ENCODE data around the gene TMEM150B.

DNA sequence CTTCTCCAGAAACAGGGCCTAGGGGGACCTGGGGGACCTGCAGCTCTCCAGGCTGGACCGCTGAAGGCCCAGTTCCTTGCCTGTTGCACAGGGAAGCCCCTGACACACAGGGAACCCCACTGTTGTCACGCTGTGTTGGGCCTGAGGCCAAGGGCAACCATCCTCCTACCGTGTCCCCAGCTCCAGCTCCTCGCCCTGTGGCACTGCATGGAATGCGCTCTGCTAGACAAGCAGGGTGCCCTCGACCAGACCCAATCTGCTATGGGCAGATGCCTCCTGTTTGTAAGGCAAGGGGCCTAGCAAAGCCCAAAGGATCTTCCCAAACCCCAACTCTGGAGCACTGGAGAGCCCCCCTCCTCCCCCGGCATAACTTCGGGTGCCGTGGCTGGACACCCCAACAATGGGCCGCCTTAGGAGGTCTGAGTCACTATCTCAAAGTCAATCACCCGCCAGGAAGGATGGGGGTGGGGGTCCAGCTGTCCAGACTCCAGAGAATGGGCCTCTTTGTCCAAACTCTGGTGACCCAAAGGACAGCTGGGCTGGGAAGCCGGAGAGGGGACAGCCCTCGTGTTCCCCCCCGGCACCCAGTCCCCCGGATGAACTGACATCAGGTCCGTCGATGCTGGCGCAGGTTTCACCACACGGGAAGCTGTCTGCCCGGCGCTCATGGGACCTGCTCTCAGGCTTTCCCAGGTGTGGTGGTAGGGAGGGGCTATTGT is 37.6 kb downstream of the TMEM150B start:
- TF ChIP-seq EZH2 (IDR thresholded peaks at IDR 0.05; ENCODE audit: low read length, missing control alignments) = no peak
- TF ChIP-seq, protein P1, sequence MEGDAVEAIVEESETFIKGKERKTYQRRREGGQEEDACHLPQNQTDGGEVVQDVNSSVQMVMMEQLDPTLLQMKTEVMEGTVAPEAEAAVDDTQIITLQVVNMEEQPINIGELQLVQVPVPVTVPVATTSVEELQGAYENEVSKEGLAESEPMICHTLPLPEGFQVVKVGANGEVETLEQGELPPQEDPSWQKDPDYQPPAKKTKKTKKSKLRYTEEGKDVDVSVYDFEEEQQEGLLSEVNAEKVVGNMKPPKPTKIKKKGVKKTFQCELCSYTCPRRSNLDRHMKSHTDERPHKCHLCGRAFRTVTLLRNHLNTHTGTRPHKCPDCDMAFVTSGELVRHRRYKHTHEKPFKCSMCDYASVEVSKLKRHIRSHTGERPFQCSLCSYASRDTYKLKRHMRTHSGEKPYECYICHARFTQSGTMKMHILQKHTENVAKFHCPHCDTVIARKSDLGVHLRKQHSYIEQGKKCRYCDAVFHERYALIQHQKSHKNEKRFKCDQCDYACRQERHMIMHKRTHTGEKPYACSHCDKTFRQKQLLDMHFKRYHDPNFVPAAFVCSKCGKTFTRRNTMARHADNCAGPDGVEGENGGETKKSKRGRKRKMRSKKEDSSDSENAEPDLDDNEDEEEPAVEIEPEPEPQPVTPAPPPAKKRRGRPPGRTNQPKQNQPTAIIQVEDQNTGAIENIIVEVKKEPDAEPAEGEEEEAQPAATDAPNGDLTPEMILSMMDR (conservative IDR thresholded peaks at IDR 0.05 in 1 of 2, IDR thresholded peaks at IDR 0.05 in 1 of 2; ENCODE audit: low read depth in 1 of 2, low read length in 2 of 2) = no peak

Measured in fibroblast of lung (primary cell).